Loucy (cell line): ENCODE data around the gene SKOR1.

ENCODE experiments used
- H2AFZ ChIP-seq: fragments of 200-600 bp; sonication (generic); 2 replicates; pipeline ENCODE4 v1.6.0; 2016; ENCODE audit warnings: antibody characterized with exemption, mild to moderate bottlenecking, low read length, moderate library complexity
- H3F3A ChIP-seq: fragments of 200-600 bp; 2 replicates; pipeline ENCODE4 v1.6.0; 2016; ENCODE audit warnings: antibody characterized with exemption, low read depth, mild to moderate bottlenecking
- H3K27me3 ChIP-seq: fragments of 200-600 bp; sonication (generic); 2 replicates; pipeline ENCODE4 v1.6.1; 2014; ENCODE audit warnings: low read length, mild to moderate bottlenecking; ENCODE audit not compliant: insufficient read depth, poor library complexity, severe bottlenecking
- H3K36me3 ChIP-seq: fragments of 200-600 bp; sonication (generic); 2 replicates; pipeline ENCODE4 v1.6.1; 2016; ENCODE audit warnings: low read length; ENCODE audit not compliant: insufficient read depth
- H3K4me1 ChIP-seq: fragments of 200-600 bp; sonication (generic); 2 replicates; pipeline ENCODE4 v1.5.1; 2014; ENCODE audit warnings: low read length, mild to moderate bottlenecking; ENCODE audit not compliant: insufficient read depth, poor library complexity, severe bottlenecking
- H3K4me2 ChIP-seq: fragments of 200-600 bp; sonication (generic); 2 replicates; pipeline ENCODE4 v1.6.0; 2014; ENCODE audit warnings: antibody characterized with exemption, low read length, low read depth, mild to moderate bottlenecking; ENCODE audit not compliant: poor library complexity, severe bottlenecking
- H3K4me3 ChIP-seq: fragments of 200-600 bp; sonication (generic); 2 replicates; pipeline ENCODE4 v1.5.1; 2014; ENCODE audit warnings: low read length, mild to moderate bottlenecking, mixed read lengths; ENCODE audit not compliant: poor library complexity, severe bottlenecking
- H3K79me2 ChIP-seq: fragments of 200-600 bp; sonication (generic); 2 replicates; pipeline ENCODE4 v1.6.1; 2014; ENCODE audit warnings: low read length; ENCODE audit not compliant: insufficient read depth
- H3K9ac ChIP-seq: fragments of 200-600 bp; sonication (generic); 2 replicates; pipeline ENCODE4 v1.6.0; 2014; ENCODE audit warnings: mild to moderate bottlenecking, low read depth, low read length, moderate library complexity; ENCODE audit not compliant: poor library complexity, severe bottlenecking
- H3K9me2 ChIP-seq: fragments of 200-600 bp; sonication (generic); replicated peaks from 2 replicates; pipeline ENCODE4 v1.6.1; 2016; ENCODE audit warnings: low read depth, low read length, mixed read lengths
- H3K9me3 ChIP-seq: fragments of 200-600 bp; sonication (generic); 2 replicates; pipeline ENCODE4 v1.6.1; 2014; ENCODE audit warnings: mild to moderate bottlenecking, antibody characterized with exemption, low read length, low read depth; ENCODE audit not compliant: insufficient read depth
- H4K20me1 ChIP-seq: fragments of 200-600 bp; sonication (generic); 2 replicates; pipeline ENCODE4 v1.6.0; 2014; ENCODE audit warnings: antibody characterized with exemption, low read length, mild to moderate bottlenecking; ENCODE audit not compliant: insufficient read depth, poor library complexity, severe bottlenecking
- EZH2phosphoT487 ChIP-seq: fragments of 200-600 bp; IDR thresholded peaks from 2 replicates; pipeline ENCODE4 v1.6.1; 2018; ENCODE audit warnings: antibody characterized with exemption, mild to moderate bottlenecking, moderate library complexity, borderline replicate concordance
- TF ChIP-seq, protein P1 (sequence below): fragments of 200-600 bp; sonication (generic); conservative IDR thresholded peaks from 2 replicates; pipeline ENCODE4 v1.5.1; 2014; ENCODE audit warnings: mild to moderate bottlenecking, antibody characterized with exemption, low read length

Gene SKOR1

DNA sequence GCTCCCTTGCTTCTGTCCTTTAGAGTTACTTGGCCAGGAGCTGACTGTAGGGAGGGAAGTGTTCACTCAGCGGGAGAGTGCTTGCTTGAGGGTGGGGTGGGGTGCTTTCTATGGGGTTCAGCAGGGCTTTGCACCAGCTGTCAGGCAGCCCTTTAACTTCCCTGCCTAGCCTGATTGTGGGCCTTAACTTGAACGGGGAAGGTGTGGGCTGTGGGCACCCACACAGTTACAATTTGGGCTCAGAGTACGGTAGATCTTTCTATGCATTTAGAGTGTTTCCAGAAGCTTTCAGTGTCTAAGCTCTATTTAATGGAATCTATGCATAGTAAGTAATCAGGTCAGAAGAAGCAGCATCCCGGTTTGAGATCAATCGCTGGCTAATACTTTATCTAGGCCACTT lies 48.2 kb upstream of the SKOR1 start:
- no peak overlapping the region for H3K4me3 ChIP-seq
- H4K20me1 ChIP-seq = no peaks in the 10 kb centered on the region
- H3K36me3 ChIP-seq = no peaks in the 10 kb centered on the region
- H3K4me2 ChIP-seq = no peak overlapping the region
- no peaks in the 10 kb centered on the region for H3K9me2 ChIP-seq
- H2AFZ ChIP-seq = no peak overlapping the region
- H3K9me3 ChIP-seq = no peaks in the 10 kb centered on the region
- H3K9ac ChIP-seq = no peak overlapping the region
- no peaks in the 10 kb centered on the region for H3K27me3 ChIP-seq
- H3K79me2 ChIP-seq = peaks cover 21% of the 10 kb centered on the region
- H3F3A ChIP-seq = no peaks in the 10 kb centered on the region
- peaks cover 57% of the 10 kb centered on the region for H3K4me1 ChIP-seq
- no peak for TF ChIP-seq EZH2phosphoT487
- TF ChIP-seq, protein P1, sequence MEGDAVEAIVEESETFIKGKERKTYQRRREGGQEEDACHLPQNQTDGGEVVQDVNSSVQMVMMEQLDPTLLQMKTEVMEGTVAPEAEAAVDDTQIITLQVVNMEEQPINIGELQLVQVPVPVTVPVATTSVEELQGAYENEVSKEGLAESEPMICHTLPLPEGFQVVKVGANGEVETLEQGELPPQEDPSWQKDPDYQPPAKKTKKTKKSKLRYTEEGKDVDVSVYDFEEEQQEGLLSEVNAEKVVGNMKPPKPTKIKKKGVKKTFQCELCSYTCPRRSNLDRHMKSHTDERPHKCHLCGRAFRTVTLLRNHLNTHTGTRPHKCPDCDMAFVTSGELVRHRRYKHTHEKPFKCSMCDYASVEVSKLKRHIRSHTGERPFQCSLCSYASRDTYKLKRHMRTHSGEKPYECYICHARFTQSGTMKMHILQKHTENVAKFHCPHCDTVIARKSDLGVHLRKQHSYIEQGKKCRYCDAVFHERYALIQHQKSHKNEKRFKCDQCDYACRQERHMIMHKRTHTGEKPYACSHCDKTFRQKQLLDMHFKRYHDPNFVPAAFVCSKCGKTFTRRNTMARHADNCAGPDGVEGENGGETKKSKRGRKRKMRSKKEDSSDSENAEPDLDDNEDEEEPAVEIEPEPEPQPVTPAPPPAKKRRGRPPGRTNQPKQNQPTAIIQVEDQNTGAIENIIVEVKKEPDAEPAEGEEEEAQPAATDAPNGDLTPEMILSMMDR = no peak

DNA sequence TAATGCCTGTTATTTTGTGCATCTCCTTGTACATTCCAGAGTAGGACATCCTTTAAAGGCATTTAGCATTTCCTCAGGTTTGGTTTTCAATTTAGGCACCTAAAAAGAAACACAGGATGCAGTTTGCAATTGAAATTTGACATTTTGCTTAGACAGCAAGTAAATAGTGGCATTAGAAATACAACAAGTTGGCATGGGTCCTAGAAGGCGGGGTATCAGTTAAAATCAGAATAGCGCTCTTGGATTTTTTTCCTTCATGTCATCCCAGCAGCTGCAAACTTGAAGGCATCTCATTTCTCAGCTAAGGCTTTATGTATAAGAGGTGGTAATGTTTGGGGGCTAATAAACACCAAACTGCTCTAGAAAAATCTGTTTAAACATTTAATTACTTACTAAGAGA lies 47.5 kb upstream of the SKOR1 start:
- Histone ChIP-seq H3K4me2 (no peak overlapping the region), H3F3A (no peaks in the 10 kb centered on the region), H3K79me2 (peaks cover 28% of the 10 kb centered on the region), H4K20me1 (no peaks in the 10 kb centered on the region), H3K9me3 (no peaks in the 10 kb centered on the region), H3K36me3 (no peaks in the 10 kb centered on the region), H3K4me3 (no peak overlapping the region), H3K9ac (no peak overlapping the region), H3K4me1 (peaks cover 64% of the 10 kb centered on the region), H3K27me3 (no peaks in the 10 kb centered on the region), H2AFZ (no peak overlapping the region), H3K9me2 (no peaks in the 10 kb centered on the region)
- TF ChIP-seq, protein P1 = no peak
- no peak for TF ChIP-seq EZH2phosphoT487

DNA sequence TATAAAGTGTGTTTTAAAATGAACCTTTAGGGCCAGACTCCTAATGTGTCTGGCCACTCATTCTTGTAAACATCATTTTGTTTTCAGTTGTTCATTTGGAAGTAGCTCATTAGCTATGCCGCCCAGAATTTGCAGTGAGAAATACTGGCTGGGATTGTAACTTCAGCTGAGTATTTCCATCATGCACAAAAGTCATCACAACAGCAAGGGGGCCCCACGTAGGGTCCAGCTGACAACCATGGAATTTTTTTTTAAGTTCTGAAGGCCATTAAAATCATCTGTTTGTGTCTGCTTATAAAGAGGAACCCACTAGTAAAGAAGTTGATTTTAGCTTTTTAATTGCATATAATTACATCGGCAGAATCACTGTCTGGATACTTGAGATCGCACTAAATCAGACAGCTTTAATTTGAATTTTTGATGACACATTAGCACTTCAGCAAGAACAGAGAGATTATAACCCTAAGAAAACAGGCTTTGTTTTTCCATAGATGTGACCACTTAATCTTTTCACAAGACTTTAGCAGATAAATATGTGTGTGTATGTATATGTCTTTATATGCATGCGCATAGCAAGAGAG lies 46.3 kb upstream of the SKOR1 start:
- H3F3A ChIP-seq = peaks cover 5% of the 10 kb centered on the region
- H3K9ac ChIP-seq = peak overlapping the region; percentile 91
- H3K4me1 ChIP-seq = peaks cover 74% of the 10 kb centered on the region

More for the DNA sequence above, 46.3 kb upstream of the SKOR1 start:
- peak overlapping the region; percentile 77 for H3K4me2 ChIP-seq
- peaks cover 30% of the 10 kb centered on the region for H3K79me2 ChIP-seq
- no peaks in the 10 kb centered on the region for H3K9me3 ChIP-seq
- H3K36me3 ChIP-seq = no peaks in the 10 kb centered on the region
- H3K4me3 ChIP-seq = no peak overlapping the region
- no peaks in the 10 kb centered on the region for H4K20me1 ChIP-seq
- no peak for TF ChIP-seq EZH2phosphoT487
- TF ChIP-seq, protein P1 = no peak
- no peaks in the 10 kb centered on the region for H3K27me3 ChIP-seq
- no peaks in the 10 kb centered on the region for H3K9me2 ChIP-seq
- H2AFZ ChIP-seq = no peak overlapping the region
